ENCODE results near the gene DAW1.

DAW1 gene

DNA sequence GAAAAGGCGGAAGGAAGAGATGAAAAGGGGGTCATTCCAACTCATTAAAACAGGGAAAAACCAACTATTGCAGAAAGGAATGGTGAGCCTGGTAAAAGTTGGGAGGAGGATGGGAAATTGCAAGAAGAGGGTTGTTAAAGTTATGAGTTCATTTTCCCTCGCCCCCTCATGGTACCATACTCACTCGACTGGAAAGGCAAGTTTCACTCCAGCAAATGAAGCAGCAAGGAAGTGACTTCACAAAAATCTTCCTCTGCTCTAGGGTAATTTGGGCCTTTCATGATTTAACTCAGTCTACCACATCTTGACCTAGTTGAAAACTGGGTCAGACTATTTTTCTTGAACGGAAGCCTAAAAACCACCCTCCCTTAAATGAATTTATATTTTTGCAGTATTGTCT is 22.8 kb upstream of the DAW1 start:
- Histone ChIP-seq H3K27me3 (replicated peaks in 2 of 5; ENCODE audit: control insufficient read depth in 4 of 5, insufficient read depth in 5 of 5, low read length in 4 of 5) (peaks cover 0 to 8% (median 1%) of the 10 kb centered on the region in 5 experiments), H3K9me3 (ENCODE audit: control extremely low read depth in 1 of 5, control insufficient read depth in 4 of 5, insufficient read depth in 2 of 5, low read depth in 1 of 5, low read length in 4 of 5) (no peaks in the 10 kb centered on the region), H3K27ac (ENCODE audit: insufficient read depth in 1 of 2, low read depth in 1 of 2, low read length in 2 of 2, poor library complexity in 1 of 2, severe bottlenecking in 2 of 2) (no peak overlapping the region), H3K36me3 (ENCODE audit: control insufficient read depth in 4 of 4, insufficient read depth in 4 of 4, low read length in 3 of 4) (no peaks in the 10 kb centered on the region), H3K4me3 (ENCODE audit: control insufficient read depth in 1 of 7, extremely low read depth in 1 of 7, insufficient read depth in 4 of 7, low read depth in 2 of 7, low read length in 6 of 7) (no peak overlapping the region), H3K4me1 (ENCODE audit: control extremely low read depth in 1 of 4, control insufficient read depth in 4 of 4, insufficient read depth in 4 of 4, low read length in 3 of 4) (no peaks in the 10 kb centered on the region)
- no peak for DNase-seq
- 100% methylated on average over 2 of the region's 4 CpGs for WGBS (ENCODE audit: insufficient coverage)
- ChIA-PET CTCF (no interaction called here), POLR2A (no interaction called here)

DNA sequence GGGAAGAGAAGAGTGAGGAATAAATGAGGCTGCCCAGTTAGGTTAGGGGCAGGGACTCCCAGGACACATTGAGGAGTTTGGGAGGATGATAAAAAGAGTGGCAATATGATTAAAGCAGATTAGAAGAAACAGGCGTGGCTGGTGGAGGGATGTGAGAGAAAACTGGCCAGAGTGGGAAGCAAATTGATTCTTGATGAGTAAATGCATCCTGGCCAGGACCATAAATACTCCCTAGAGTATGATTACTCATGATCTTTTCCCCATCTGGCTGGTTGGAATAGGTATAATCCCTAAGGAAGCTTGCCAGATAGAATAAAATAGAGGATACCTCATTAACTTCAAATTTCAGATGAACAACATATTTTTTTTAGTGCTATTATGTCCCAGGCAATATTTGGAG is 21.5 kb upstream of the DAW1 start:
- Histone ChIP-seq H3K4me3 (ENCODE audit: control insufficient read depth in 1 of 7, extremely low read depth in 1 of 7, insufficient read depth in 4 of 7, low read depth in 2 of 7, low read length in 6 of 7) (no peak overlapping the region), H3K27me3 (replicated peaks in 2 of 5; ENCODE audit: control insufficient read depth in 4 of 5, insufficient read depth in 5 of 5, low read length in 4 of 5) (peaks cover 0 to 8% (median 2%) of the 10 kb centered on the region in 5 experiments), H3K4me1 (ENCODE audit: control extremely low read depth in 1 of 4, control insufficient read depth in 4 of 4, insufficient read depth in 4 of 4, low read length in 3 of 4) (no peaks in the 10 kb centered on the region), H3K9me3 (ENCODE audit: control extremely low read depth in 1 of 5, control insufficient read depth in 4 of 5, insufficient read depth in 2 of 5, low read depth in 1 of 5, low read length in 4 of 5) (no peaks in the 10 kb centered on the region), H3K36me3 (ENCODE audit: control insufficient read depth in 4 of 4, insufficient read depth in 4 of 4, low read length in 3 of 4) (no peaks in the 10 kb centered on the region), H3K27ac (ENCODE audit: insufficient read depth in 1 of 2, low read depth in 1 of 2, low read length in 2 of 2, poor library complexity in 1 of 2, severe bottlenecking in 2 of 2) (no peak overlapping the region)
- WGBS (ENCODE audit: insufficient coverage): no CpG with 5 or more reads among the region's 1 CpG
- POLR2A ChIA-PET: no interaction called here
- CTCF ChIA-PET: no interaction called here
- no peak for DNase-seq

DNA sequence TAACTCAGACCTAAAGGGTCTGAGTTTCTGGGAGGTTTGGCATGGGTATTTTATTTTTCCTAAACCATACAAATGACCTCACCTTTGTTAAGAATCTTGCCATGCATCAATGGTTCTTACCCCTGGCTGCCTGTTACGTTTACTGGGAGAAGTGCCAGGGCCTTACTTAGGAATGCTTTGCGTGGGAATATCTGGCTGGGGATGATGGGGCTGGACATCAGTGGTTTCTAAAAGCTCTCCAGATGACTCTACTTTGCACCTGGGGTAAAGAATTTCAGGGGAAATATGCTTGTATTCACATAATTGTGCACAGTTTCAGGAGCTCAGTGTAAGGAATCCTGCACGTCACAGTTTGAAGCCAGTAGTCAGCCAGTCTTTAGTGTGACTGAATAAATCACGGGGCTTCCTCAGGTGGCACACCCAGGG is 18.2 kb upstream of the DAW1 start:
- CTCF ChIA-PET: no interaction called here
- no peak for DNase-seq
- no peaks in the 10 kb centered on the region for H3K9me3 ChIP-seq (ENCODE audit: control extremely low read depth in 1 of 5, control insufficient read depth in 4 of 5, insufficient read depth in 2 of 5, low read depth in 1 of 5, low read length in 4 of 5)
- H3K4me3 ChIP-seq (ENCODE audit: control insufficient read depth in 1 of 7, extremely low read depth in 1 of 7, insufficient read depth in 4 of 7, low read depth in 2 of 7, low read length in 6 of 7): no peak overlapping the region
- H3K27ac ChIP-seq (ENCODE audit: insufficient read depth in 1 of 2, low read depth in 1 of 2, low read length in 2 of 2, poor library complexity in 1 of 2, severe bottlenecking in 2 of 2): no peak overlapping the region
- POLR2A ChIA-PET: interaction anchor here (0.8 kb wide), 1 partner anchor 613 kb away, joined by 3 read pairs; no protein-coding TSS in a partner anchor
- H3K4me1 ChIP-seq (ENCODE audit: control extremely low read depth in 1 of 4, control insufficient read depth in 4 of 4, insufficient read depth in 4 of 4, low read length in 3 of 4): no peaks in the 10 kb centered on the region
- H3K36me3 ChIP-seq (ENCODE audit: control insufficient read depth in 4 of 4, insufficient read depth in 4 of 4, low read length in 3 of 4): no peaks in the 10 kb centered on the region
- WGBS (ENCODE audit: insufficient coverage): 92% methylated on average over 4 of the region's 4 CpGs
- H3K27me3 ChIP-seq (replicated peaks in 2 of 5; ENCODE audit: control insufficient read depth in 4 of 5, insufficient read depth in 5 of 5, low read length in 4 of 5): peaks cover 0 to 8% (median 2%) of the 10 kb centered on the region in 5 experiments

DNA sequence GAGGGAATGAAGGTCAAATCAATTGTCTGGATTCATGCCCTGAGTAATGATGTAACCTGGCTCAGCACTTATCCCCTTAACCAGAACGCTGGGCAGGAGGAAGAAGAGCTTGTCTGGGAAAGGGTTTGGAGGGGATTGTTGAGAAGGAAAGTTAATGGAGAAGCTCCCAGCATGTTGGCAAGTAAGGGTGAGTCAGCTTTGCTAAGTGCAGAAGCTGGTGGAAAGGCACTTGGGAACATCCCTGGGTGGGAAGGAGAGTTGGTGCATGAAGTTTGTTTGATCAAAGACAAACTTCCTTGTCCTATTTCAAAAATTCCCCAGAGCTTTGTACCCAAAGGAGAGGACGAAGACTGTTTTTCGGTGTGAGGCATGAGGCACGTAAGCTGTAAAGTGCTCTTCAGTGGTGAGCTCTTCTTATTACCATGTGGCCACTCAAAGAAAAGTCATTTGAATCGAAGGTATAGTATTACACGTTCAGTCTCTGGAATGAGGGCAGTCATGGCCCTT is 17.6 kb upstream of the DAW1 start:
- no peak for DNase-seq
- WGBS (ENCODE audit: insufficient coverage): 89% methylated on average over 6 of the region's 6 CpGs
- Histone ChIP-seq H3K36me3 (ENCODE audit: control insufficient read depth in 4 of 4, insufficient read depth in 4 of 4, low read length in 3 of 4) (no peaks in the 10 kb centered on the region), H3K4me1 (ENCODE audit: control extremely low read depth in 1 of 4, control insufficient read depth in 4 of 4, insufficient read depth in 4 of 4, low read length in 3 of 4) (no peaks in the 10 kb centered on the region), H3K4me3 (ENCODE audit: control insufficient read depth in 1 of 7, extremely low read depth in 1 of 7, insufficient read depth in 4 of 7, low read depth in 2 of 7, low read length in 6 of 7) (no peak overlapping the region), H3K27ac (ENCODE audit: insufficient read depth in 1 of 2, low read depth in 1 of 2, low read length in 2 of 2, poor library complexity in 1 of 2, severe bottlenecking in 2 of 2) (no peak overlapping the region), H3K27me3 (replicated peaks in 2 of 5; ENCODE audit: control insufficient read depth in 4 of 5, insufficient read depth in 5 of 5, low read length in 4 of 5) (peaks cover 0 to 6% (median 2%) of the 10 kb centered on the region in 5 experiments), H3K9me3 (ENCODE audit: control extremely low read depth in 1 of 5, control insufficient read depth in 4 of 5, insufficient read depth in 2 of 5, low read depth in 1 of 5, low read length in 4 of 5) (no peaks in the 10 kb centered on the region)
- CTCF ChIA-PET: no interaction called here
- POLR2A ChIA-PET: interaction anchor here (0.8 kb wide), 1 partner anchor 612 kb away, joined by 3 read pairs; no protein-coding TSS in a partner anchor

DNA sequence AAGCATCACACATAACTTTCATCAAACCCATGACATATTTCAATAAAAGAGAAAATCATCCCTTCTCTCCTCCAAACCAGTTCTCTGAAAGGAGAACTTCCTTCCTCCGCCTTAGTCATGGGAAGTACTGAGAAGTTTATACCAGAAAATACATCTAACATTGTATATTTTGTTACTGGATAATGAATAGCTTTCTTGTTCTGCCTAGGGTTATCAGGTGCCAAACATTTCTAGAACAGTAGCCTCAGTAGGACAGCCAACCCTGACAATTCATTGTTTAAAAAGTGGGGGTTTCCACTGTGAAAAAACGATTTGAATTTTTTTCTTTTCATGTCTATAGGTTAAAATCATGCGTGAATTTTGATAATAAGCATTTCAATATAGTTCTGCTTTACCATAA is 16.0 kb upstream of the DAW1 start:
- CTCF ChIA-PET: no interaction called here
- DNase-seq: no peak
- H3K4me3 ChIP-seq (ENCODE audit: control insufficient read depth in 1 of 7, extremely low read depth in 1 of 7, insufficient read depth in 4 of 7, low read depth in 2 of 7, low read length in 6 of 7): no peak overlapping the region
- no peaks in the 10 kb centered on the region for H3K36me3 ChIP-seq (ENCODE audit: control insufficient read depth in 4 of 4, insufficient read depth in 4 of 4, low read length in 3 of 4)
- no peaks in the 10 kb centered on the region for H3K4me1 ChIP-seq (ENCODE audit: control extremely low read depth in 1 of 4, control insufficient read depth in 4 of 4, insufficient read depth in 4 of 4, low read length in 3 of 4)
- peaks cover 0 to 5% (median 2%) of the 10 kb centered on the region in 5 experiments for H3K27me3 ChIP-seq (replicated peaks in 2 of 5; ENCODE audit: control insufficient read depth in 4 of 5, insufficient read depth in 5 of 5, low read length in 4 of 5)
- POLR2A ChIA-PET: no interaction called here
- H3K27ac ChIP-seq (ENCODE audit: insufficient read depth in 1 of 2, low read depth in 1 of 2, low read length in 2 of 2, poor library complexity in 1 of 2, severe bottlenecking in 2 of 2): no peak overlapping the region
- WGBS (ENCODE audit: insufficient coverage): no CpG with 5 or more reads among the region's 3 CpGs
- H3K9me3 ChIP-seq (ENCODE audit: control extremely low read depth in 1 of 5, control insufficient read depth in 4 of 5, insufficient read depth in 2 of 5, low read depth in 1 of 5, low read length in 4 of 5): no peaks in the 10 kb centered on the region

DNA sequence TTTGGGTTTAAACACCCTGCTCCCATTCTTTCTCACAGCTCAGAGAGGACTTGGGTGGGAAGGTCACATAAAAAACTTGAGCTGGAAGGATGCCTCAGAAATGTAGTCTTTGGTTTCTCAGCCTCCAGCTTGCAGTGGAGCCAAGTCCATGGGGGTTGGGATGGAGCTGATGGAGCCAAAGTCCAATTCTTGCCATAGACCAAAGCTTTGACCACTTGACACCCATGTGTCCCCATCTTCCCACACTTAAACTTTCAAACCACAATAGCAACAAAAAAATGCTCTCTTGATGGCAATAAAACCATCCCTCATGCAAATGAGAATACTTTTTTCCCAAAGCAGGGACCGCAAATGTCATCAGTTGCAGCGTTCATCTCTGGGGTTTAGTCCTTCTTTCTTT is 14.7 kb upstream of the DAW1 start:
- ChIA-PET POLR2A (no interaction called here), CTCF (no interaction called here)
- DNase-seq: no peak
- Histone ChIP-seq H3K4me1 (ENCODE audit: control extremely low read depth in 1 of 4, control insufficient read depth in 4 of 4, insufficient read depth in 4 of 4, low read length in 3 of 4) (no peaks in the 10 kb centered on the region), H3K36me3 (ENCODE audit: control insufficient read depth in 4 of 4, insufficient read depth in 4 of 4, low read length in 3 of 4) (no peaks in the 10 kb centered on the region), H3K9me3 (ENCODE audit: control extremely low read depth in 1 of 5, control insufficient read depth in 4 of 5, insufficient read depth in 2 of 5, low read depth in 1 of 5, low read length in 4 of 5) (no peaks in the 10 kb centered on the region), H3K4me3 (ENCODE audit: control insufficient read depth in 1 of 7, extremely low read depth in 1 of 7, insufficient read depth in 4 of 7, low read depth in 2 of 7, low read length in 6 of 7) (no peak overlapping the region), H3K27ac (ENCODE audit: insufficient read depth in 1 of 2, low read depth in 1 of 2, low read length in 2 of 2, poor library complexity in 1 of 2, severe bottlenecking in 2 of 2) (no peak overlapping the region), H3K27me3 (replicated peaks in 2 of 5; ENCODE audit: control insufficient read depth in 4 of 5, insufficient read depth in 5 of 5, low read length in 4 of 5) (peaks cover 0 to 5% (median 2%) of the 10 kb centered on the region in 5 experiments)
- WGBS (ENCODE audit: insufficient coverage): 94% methylated on average over 2 of the region's 2 CpGs

DNA sequence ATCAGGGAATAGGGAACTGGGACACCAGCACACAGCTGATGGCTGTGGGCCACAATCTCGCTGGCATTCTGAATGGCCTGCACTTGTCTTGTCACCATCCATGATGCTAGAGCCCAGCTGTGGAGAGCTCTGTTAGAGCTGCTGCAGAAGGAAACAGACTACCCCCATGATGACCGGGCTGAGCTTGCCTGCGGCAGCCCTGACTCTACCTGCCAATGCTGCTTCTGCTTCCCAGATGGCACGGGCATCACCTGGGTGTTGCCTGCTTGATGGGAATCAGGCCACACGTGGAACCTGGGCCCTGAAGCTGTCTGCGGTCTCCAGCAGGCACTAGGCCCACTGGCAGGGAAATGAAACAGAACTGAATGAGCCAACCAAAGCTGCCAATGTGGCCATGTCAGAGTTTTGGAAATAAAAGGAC is 11.2 kb upstream of the DAW1 start:
- Histone ChIP-seq H3K4me3 (ENCODE audit: control insufficient read depth in 1 of 7, extremely low read depth in 1 of 7, insufficient read depth in 4 of 7, low read depth in 2 of 7, low read length in 6 of 7) (no peak overlapping the region), H3K36me3 (ENCODE audit: control insufficient read depth in 4 of 4, insufficient read depth in 4 of 4, low read length in 3 of 4) (no peaks in the 10 kb centered on the region), H3K27ac (ENCODE audit: insufficient read depth in 1 of 2, low read depth in 1 of 2, low read length in 2 of 2, poor library complexity in 1 of 2, severe bottlenecking in 2 of 2) (no peak overlapping the region), H3K9me3 (ENCODE audit: control extremely low read depth in 1 of 5, control insufficient read depth in 4 of 5, insufficient read depth in 2 of 5, low read depth in 1 of 5, low read length in 4 of 5) (no peaks in the 10 kb centered on the region), H3K4me1 (ENCODE audit: control extremely low read depth in 1 of 4, control insufficient read depth in 4 of 4, insufficient read depth in 4 of 4, low read length in 3 of 4) (no peaks in the 10 kb centered on the region), H3K27me3 (replicated peaks in 2 of 5; ENCODE audit: control insufficient read depth in 4 of 5, insufficient read depth in 5 of 5, low read length in 4 of 5) (no peaks in the 10 kb centered on the region)
- CTCF ChIA-PET: no interaction called here
- no peak for DNase-seq
- 97% methylated on average over 6 of the region's 6 CpGs for WGBS (ENCODE audit: insufficient coverage)
- POLR2A ChIA-PET: no interaction called here

Measured in common myeloid progenitor, CD34-positive (primary cell).